Breast epithelium (tissue), 4 donors: Measurements from ENCODE around the gene CHMP4A. TPM values are rescaled to one million over a fixed set of nuclear protein-coding genes. Genes with fewer than 3 reads are reported as not detected.
"Not testable (repeated sequence)": the region's sequence is repeated elsewhere in the genome, so short reads cannot be mapped to it uniquely, and the experiment has no call there.

ENCODE experiments used
- DNase-seq, 2 donors: peaks; one replicate each; pipeline ENCODE4 v3.0.0-alpha.2; 2019; ENCODE audit warnings: low spot score in 2 of 2
- H3K27ac ChIP-seq, 2 donors: fragments of 200-600 bp; sonication (generic) in 1 of 2; one replicate each; pipeline ENCODE4 v1.5.1; 2016 to 2019; ENCODE audit warnings: mild to moderate bottlenecking in 1 of 2
- H3K27me3 ChIP-seq, 2 donors: fragments of 200-600 bp; sonication (generic) in 1 of 2; one replicate each; pipeline versions ENCODE4 v1.5.1 to v1.6.0; 2017 to 2019; ENCODE audit warnings: control low read depth in 1 of 2, mild to moderate bottlenecking in 1 of 2
- H3K36me3 ChIP-seq: fragments of 200-600 bp; one replicate; pipeline ENCODE4 v1.5.1; 2019
- H3K4me1 ChIP-seq, 2 donors: fragments of 200-600 bp; sonication (generic); one replicate each; pipeline ENCODE4 v1.5.1; 2016 to 2019; ENCODE audit warnings: control low read depth in 1 of 2
- H3K4me3 ChIP-seq, 3 donors: fragments of 200-600 bp; sonication (generic); 1 replicate in 2 of 3; 2 replicates in 1 of 3; pipeline ENCODE4 v1.5.1; 2016 to 2019; ENCODE audit warnings: mild to moderate bottlenecking in 3 of 3, moderate library complexity in 2 of 3
- H3K9me3 ChIP-seq, 2 donors: fragments of 200-600 bp; sonication (generic) in 1 of 2; one replicate each; pipeline ENCODE4 v1.5.1; 2016 to 2019; ENCODE audit warnings: control low read depth in 1 of 2
- POLR2A ChIP-seq: fragments of 450-650 bp; IDR thresholded peaks from one replicate; pipeline ENCODE4 v1.6.1; 2016; ENCODE audit warnings: antibody characterized with exemption, mild to moderate bottlenecking, moderate library complexity
- POLR2AphosphoS5 ChIP-seq, 3 donors: sonication (generic); formaldehyde crosslinking; IDR thresholded peaks; one replicate each; pipeline ENCODE4 v1.6.1; 2017; ENCODE audit warnings: antibody characterized with exemption in 3 of 3
- intact Hi-C: fragments of 100-400 bp; cut with DNase I; formaldehyde crosslinking; loops from one replicate; pipeline ENCODE4 v1.15.1; 2023; ENCODE audit warnings: low total_unique reads
- total RNA-seq, 3 donors: library from RNA; depleted of rRNA; stranded (reverse); fragments of >200 nt; gene quantifications; one replicate each; pipeline ENCODE4 v1.1.0, GENCODE V29; 2016
- TF ChIP-seq, protein P1 (sequence below), 3 donors: fragments of 450-650 bp; IDR thresholded peaks; one replicate each; pipeline ENCODE4 v1.5.1; 2016 to 2017; ENCODE audit warnings: antibody characterized with exemption in 3 of 3, mild to moderate bottlenecking in 3 of 3, moderate library complexity in 3 of 3

The CHMP4A gene
- total RNA-seq, 3 donors from 2014 or later: 66.5 to 88.8 (median 85.0) TPM

- H3K27ac ChIP-seq: no peak overlapping the region
- H3K27me3 ChIP-seq: no peaks in the 10 kb centered on the region
- no peaks in the 10 kb centered on the region for H3K36me3 ChIP-seq
- DNase-seq: no peak
- H3K4me3 ChIP-seq: no peak overlapping the region
- no peaks in the 10 kb centered on the region for H3K9me3 ChIP-seq
- no peak for TF ChIP-seq POLR2A
- TF ChIP-seq POLR2AphosphoS5 (IDR thresholded peaks at IDR 0.05): no peak
- intact Hi-C loops: no loop called here
- no peaks in the 10 kb centered on the region for H3K4me1 ChIP-seq
Measured at GRCh38 chr14:24204163-24205146, 8.8 kb downstream of the CHMP4A start.

DNA sequence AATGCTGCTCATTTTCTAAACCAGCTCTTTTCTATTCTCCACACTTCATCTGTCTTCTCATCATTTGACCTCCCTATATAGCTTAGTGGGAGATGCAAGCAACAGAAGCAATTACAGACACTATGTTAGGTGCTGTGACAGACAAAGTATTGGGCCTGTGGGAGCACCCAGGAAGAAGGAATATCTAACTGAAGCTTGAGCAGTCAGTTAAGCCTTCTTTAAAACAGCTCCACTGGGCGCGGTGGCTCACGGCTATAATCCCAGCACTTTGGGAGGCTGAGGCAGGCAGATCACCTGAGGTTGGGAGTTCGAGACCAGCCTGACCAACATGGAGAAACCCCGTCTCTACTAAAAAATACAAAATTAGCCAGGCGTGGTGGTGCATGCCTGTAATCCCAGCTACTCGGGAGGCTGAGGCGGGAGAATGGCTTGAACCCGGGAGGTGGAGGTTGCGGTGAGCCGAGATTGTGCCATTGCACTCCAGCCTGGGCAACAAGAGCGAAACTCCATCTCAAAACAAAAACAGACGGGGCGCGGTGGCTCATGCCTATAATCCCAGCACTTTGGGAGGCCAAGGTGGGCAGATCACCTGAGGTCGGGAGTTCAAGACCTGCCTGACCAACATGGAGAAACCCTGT is 9.9 kb downstream of the CHMP4A start:
- intact Hi-C loops, H3K4me1 ChIP-seq, H3K4me3 ChIP-seq, DNase-seq, H3K9me3 ChIP-seq, H3K27ac ChIP-seq, H3K36me3 ChIP-seq, H3K27me3 ChIP-seq: not testable (repeated sequence)

DNA sequence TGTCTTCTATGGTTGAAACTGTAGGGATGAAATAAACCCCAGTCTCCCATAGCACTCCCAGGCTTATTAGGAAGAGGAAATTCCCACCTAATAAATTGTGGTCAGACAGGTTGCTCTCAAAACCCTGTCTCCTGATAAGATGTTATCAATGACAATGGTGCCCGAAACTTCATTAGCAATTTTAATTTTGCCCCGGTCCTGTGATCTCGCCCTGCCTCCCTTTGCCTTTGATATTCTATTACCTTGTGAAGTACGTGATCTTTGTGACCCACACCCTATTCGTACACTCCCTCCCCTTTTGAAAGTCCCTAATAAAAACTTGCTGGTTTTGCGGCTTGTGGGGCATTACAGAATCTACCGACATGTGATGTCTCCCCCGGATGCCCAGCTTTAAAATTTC is 10.8 kb downstream of the CHMP4A start:
- H3K4me1 ChIP-seq, H3K36me3 ChIP-seq, H3K27me3 ChIP-seq, DNase-seq, H3K9me3 ChIP-seq, intact Hi-C loops, H3K4me3 ChIP-seq, H3K27ac ChIP-seq: not testable (repeated sequence)

- H3K36me3 ChIP-seq: no peaks in the 10 kb centered on the region
- H3K4me3 ChIP-seq: no peak overlapping the region
- TF ChIP-seq POLR2A (no peak), POLR2AphosphoS5 (IDR thresholded peaks at IDR 0.05) (no peak)
- TF ChIP-seq, protein P1, sequence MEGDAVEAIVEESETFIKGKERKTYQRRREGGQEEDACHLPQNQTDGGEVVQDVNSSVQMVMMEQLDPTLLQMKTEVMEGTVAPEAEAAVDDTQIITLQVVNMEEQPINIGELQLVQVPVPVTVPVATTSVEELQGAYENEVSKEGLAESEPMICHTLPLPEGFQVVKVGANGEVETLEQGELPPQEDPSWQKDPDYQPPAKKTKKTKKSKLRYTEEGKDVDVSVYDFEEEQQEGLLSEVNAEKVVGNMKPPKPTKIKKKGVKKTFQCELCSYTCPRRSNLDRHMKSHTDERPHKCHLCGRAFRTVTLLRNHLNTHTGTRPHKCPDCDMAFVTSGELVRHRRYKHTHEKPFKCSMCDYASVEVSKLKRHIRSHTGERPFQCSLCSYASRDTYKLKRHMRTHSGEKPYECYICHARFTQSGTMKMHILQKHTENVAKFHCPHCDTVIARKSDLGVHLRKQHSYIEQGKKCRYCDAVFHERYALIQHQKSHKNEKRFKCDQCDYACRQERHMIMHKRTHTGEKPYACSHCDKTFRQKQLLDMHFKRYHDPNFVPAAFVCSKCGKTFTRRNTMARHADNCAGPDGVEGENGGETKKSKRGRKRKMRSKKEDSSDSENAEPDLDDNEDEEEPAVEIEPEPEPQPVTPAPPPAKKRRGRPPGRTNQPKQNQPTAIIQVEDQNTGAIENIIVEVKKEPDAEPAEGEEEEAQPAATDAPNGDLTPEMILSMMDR (IDR thresholded peaks at IDR 0.05): no peak
- no peak for DNase-seq
- intact Hi-C loops: no loop called here
- H3K27me3 ChIP-seq: no peaks in the 10 kb centered on the region
- peaks cover 0 to 7% of the 10 kb centered on the region in 2 donors for H3K4me1 ChIP-seq
- H3K27ac ChIP-seq: no peak overlapping the region
- H3K9me3 ChIP-seq: no peaks in the 10 kb centered on the region
Measured at GRCh38 chr14:24198814-24199524, 14.3 kb downstream of the CHMP4A start.

GRCh38 chr14:24197056-24197450 is 16.2 kb downstream of the CHMP4A start:
- no peak overlapping the region for H3K27ac ChIP-seq
- no peak for TF ChIP-seq POLR2AphosphoS5 (IDR thresholded peaks at IDR 0.05)
- no peak for TF ChIP-seq POLR2A
- TF ChIP-seq, protein P1 (IDR thresholded peaks at IDR 0.05): no peak
- intact Hi-C loops: no loop called here
- no peaks in the 10 kb centered on the region for H3K36me3 ChIP-seq
- no peaks in the 10 kb centered on the region for H3K27me3 ChIP-seq
- H3K4me3 ChIP-seq: no peak overlapping the region
- H3K4me1 ChIP-seq: peaks cover 0 to 7% of the 10 kb centered on the region in 2 donors
- no peak for DNase-seq
- no peaks in the 10 kb centered on the region for H3K9me3 ChIP-seq

GRCh38 chr14:24196071-24197055 is 16.9 kb downstream of the CHMP4A start:
- H3K9me3 ChIP-seq: no peaks in the 10 kb centered on the region
- peak overlapping the region; percentile 70 to 90 (median 72) for H3K4me3 ChIP-seq
- intact Hi-C loops: no loop called here
- no peaks in the 10 kb centered on the region for H3K36me3 ChIP-seq
- H3K27ac ChIP-seq: peak overlapping the region; percentile 99
- peaks cover 0 to 7% of the 10 kb centered on the region in 2 donors for H3K4me1 ChIP-seq
- TF ChIP-seq POLR2A (no peak), POLR2AphosphoS5 (IDR thresholded peaks at IDR 0.05) (no peak)
- TF ChIP-seq, protein P1 (IDR thresholded peaks at IDR 0.05): no peak
- no peak for DNase-seq
- no peaks in the 10 kb centered on the region for H3K27me3 ChIP-seq
